ENCODE results near the gene CAPN5. TPM values are rescaled to one million over a fixed set of nuclear protein-coding genes. Genes with fewer than 3 reads are reported as not detected.

The CAPN5 gene
- total and polyA plus RNA-seq, 4 donors, result 6.5 to 25.8 (median 18.2) TPM

- no peaks in the 10 kb centered on the region for H3K4me1 ChIP-seq (ENCODE audit: control insufficient read depth in 4 of 4, insufficient read depth in 4 of 4, low read length in 3 of 4)
- no peaks in the 10 kb centered on the region for H3K9me3 ChIP-seq (ENCODE audit: control insufficient read depth in 4 of 4, low read length in 3 of 4)
- no peaks in the 10 kb centered on the region for H3K27me3 ChIP-seq (ENCODE audit: control insufficient read depth in 4 of 4, insufficient read depth in 4 of 4, low read length in 3 of 4)
- DNase-seq (ENCODE audit: low spot score), result no peak
- no peak overlapping the region for H3K27ac ChIP-seq (ENCODE audit: low read depth in 1 of 2, low read length in 2 of 2)
- TF ChIP-seq HNF4A (conservative IDR thresholded peaks at IDR 0.05) (no peak), ZBTB33 (IDR thresholded peaks at IDR 0.05) (no peak), HNF4G (IDR thresholded peaks at IDR 0.05) (no peak), CTCF (IDR thresholded peaks at IDR 0.05; ENCODE audit: low read depth, low read length, missing input control) (no peak), FOXA1 (IDR thresholded peaks at IDR 0.05) (no peak), JUND (IDR thresholded peaks at IDR 0.05) (no peak), GABPA (IDR thresholded peaks at IDR 0.05 in 1 of 2, conservative IDR thresholded peaks at IDR 0.05 in 1 of 2) (no peak), TAF1 (conservative IDR thresholded peaks at IDR 0.05) (no peak), SP1 (IDR thresholded peaks at IDR 0.05) (no peak), NR2F2 (IDR thresholded peaks at IDR 0.05) (no peak), YY1 (IDR thresholded peaks at IDR 0.05) (no peak), FOXA2 (IDR thresholded peaks at IDR 0.05) (no peak), MAX (IDR thresholded peaks at IDR 0.05) (no peak), REST (IDR thresholded peaks at IDR 0.05) (no peak), EGR1 (IDR thresholded peaks at IDR 0.05; ENCODE audit: low read depth in 2 of 2) (no peak)
- H3K4me3 ChIP-seq (ENCODE audit: low read depth in 1 of 3, low read length in 3 of 3), result no peak overlapping the region
- H3K9ac ChIP-seq (ENCODE audit: low read depth in 1 of 2, low read length in 2 of 2), result no peak overlapping the region
- no peaks in the 10 kb centered on the region for H3K36me3 ChIP-seq (ENCODE audit: control insufficient read depth in 4 of 4, insufficient read depth in 3 of 4, low read depth in 1 of 4, low read length in 3 of 4)
Measured at GRCh38 chr11:77024745-77025144, 42.0 kb upstream of the CAPN5 start.

GRCh38 chr11:77026221-77026620 lies 40.5 kb upstream of the CAPN5 start:
- no peak for TF ChIP-seq CTCF (IDR thresholded peaks at IDR 0.05; ENCODE audit: low read depth, low read length, missing input control)
- TF ChIP-seq ZBTB33 (IDR thresholded peaks at IDR 0.05), result no peak
- TF ChIP-seq YY1 (IDR thresholded peaks at IDR 0.05), result no peak
- no peak for TF ChIP-seq GABPA (IDR thresholded peaks at IDR 0.05 in 1 of 2, conservative IDR thresholded peaks at IDR 0.05 in 1 of 2)
- TF ChIP-seq REST (IDR thresholded peaks at IDR 0.05), result no peak
- WGBS, result 88% methylated on average over 3 of the region's 3 CpGs
- Histone ChIP-seq H3K9me3 (ENCODE audit: control insufficient read depth in 4 of 4, low read length in 3 of 4) (no peaks in the 10 kb centered on the region), H3K4me1 (ENCODE audit: control insufficient read depth in 4 of 4, insufficient read depth in 4 of 4, low read length in 3 of 4) (no peaks in the 10 kb centered on the region), H3K27me3 (ENCODE audit: control insufficient read depth in 4 of 4, insufficient read depth in 4 of 4, low read length in 3 of 4) (peaks cover 0 to 9% (median 2%) of the 10 kb centered on the region in 4 donors), H3K4me3 (ENCODE audit: low read depth in 1 of 3, low read length in 3 of 3) (no peak overlapping the region), H3K9ac (ENCODE audit: low read depth in 1 of 2, low read length in 2 of 2) (no peak overlapping the region), H3K36me3 (ENCODE audit: control insufficient read depth in 4 of 4, insufficient read depth in 3 of 4, low read depth in 1 of 4, low read length in 3 of 4) (no peaks in the 10 kb centered on the region), H3K27ac (ENCODE audit: low read depth in 1 of 2, low read length in 2 of 2) (no peak overlapping the region)
- no peak for DNase-seq (ENCODE audit: low spot score)

All from liver (tissue), 9 donors.